HCT116 (cell line): ENCODE data around the gene CCL15.

Experiments used
- CTCF ChIP-seq, 3 experiments: fragments of 200-600 bp in 1 of 3; sonication (generic) in 1 of 3; IDR thresholded peaks in 2 of 3; conservative IDR thresholded peaks in 1 of 3; 2 replicates each; pipeline ENCODE4 v1.5.1; 2012 to 2017; ENCODE audit warnings: low read depth in 2 of 3, low read length in 2 of 3, antibody characterized with exemption in 1 of 3, borderline replicate concordance in 1 of 3, control low read depth in 1 of 3, mild to moderate bottlenecking in 1 of 3, mixed read lengths in 1 of 3, mixed run types in 1 of 3, moderate library complexity in 1 of 3; ENCODE audit not compliant: insufficient read depth in 1 of 3
- EZH2phosphoT487 ChIP-seq: fragments of 200-600 bp; IDR thresholded peaks from 2 replicates; pipeline ENCODE4 v1.6.1; 2018; ENCODE audit warnings: antibody characterized with exemption, borderline replicate concordance
- YY1 ChIP-seq: IDR thresholded peaks from 2 replicates; pipeline ENCODE4 v1.6.1; 2011; ENCODE audit warnings: low read length, low read depth, moderate library complexity, mild to moderate bottlenecking; ENCODE audit not compliant: insufficient replicate concordance; ENCODE audit errors: extremely low read depth

- TF ChIP-seq YY1 (no peak), CTCF (IDR thresholded peaks at IDR 0.05 in 2 of 3, conservative IDR thresholded peaks at IDR 0.05 in 1 of 3; ENCODE audit: borderline replicate concordance in 1 of 3, insufficient read depth in 1 of 3, low read depth in 2 of 3, low read length in 2 of 3) (peak; percentile 66 to 87 (median 74); a peak in 5 of 6 replicates), EZH2phosphoT487 (no peak)
These were observed 31.6 kb downstream of the CCL15 start for GRCh38 chr17:35969558-35970380.
